Astrocyte (in vitro differentiated cells and primary cell): Measurements from ENCODE around the gene PSME3IP1. TPM values are rescaled to one million over a fixed set of nuclear protein-coding genes. Genes with fewer than 3 reads are reported as not detected.

Source experiments
- DNase-seq: peaks from one replicate; pipeline ENCODE4 v3.0.0-alpha.2; 2010; ENCODE audit warnings: low read depth
- FAIRE-seq: peaks from 2 replicates; lab custom pipeline; 2011; peaks lifted over from hg19 to GRCh38; lab: Jason Lieb, UNC
- H2AFZ ChIP-seq: 2 replicates; pipeline ENCODE4 v1.6.0; 2012; ENCODE audit warnings: low read depth, low read length, inconsistent platforms
- H3K27ac ChIP-seq: 2 replicates; pipeline ENCODE4 v1.5.1; 2011; ENCODE audit warnings: low read depth, low read length, inconsistent platforms
- H3K27me3 ChIP-seq: 2 replicates; pipeline ENCODE4 v1.6.0; 2011; ENCODE audit warnings: low read length, inconsistent platforms; ENCODE audit not compliant: insufficient read depth
- H3K36me3 ChIP-seq: 2 replicates; pipeline ENCODE4 v1.5.1; 2011; ENCODE audit warnings: low read length, inconsistent platforms; ENCODE audit not compliant: insufficient read depth
- H3K4me1 ChIP-seq: 2 replicates; pipeline ENCODE4 v1.5.1; 2011; ENCODE audit warnings: low read length, inconsistent platforms; ENCODE audit not compliant: insufficient read depth
- H3K4me2 ChIP-seq: 2 replicates; pipeline ENCODE4 v1.6.0; 2012; ENCODE audit warnings: low read length, inconsistent platforms
- H3K4me3 ChIP-seq: 2 replicates; pipeline ENCODE4 v1.5.1; 2011; ENCODE audit warnings: low read depth, mild to moderate bottlenecking, low read length, inconsistent platforms; ENCODE audit not compliant: insufficient read depth
- H3K79me2 ChIP-seq: 2 replicates; pipeline ENCODE4 v1.6.0; 2012; ENCODE audit warnings: mild to moderate bottlenecking, low read length, inconsistent platforms; ENCODE audit not compliant: insufficient read depth
- H3K9ac ChIP-seq: 2 replicates; pipeline ENCODE4 v1.6.0; 2012; ENCODE audit warnings: mild to moderate bottlenecking, low read length, inconsistent platforms
- H3K9me3 ChIP-seq: 2 replicates; pipeline ENCODE4 v1.5.1; 2012; ENCODE audit warnings: low read depth, mild to moderate bottlenecking, low read length, inconsistent platforms; ENCODE audit not compliant: insufficient read depth
- H4K20me1 ChIP-seq: 2 replicates; pipeline ENCODE4 v1.6.0; 2012; ENCODE audit warnings: low read length, inconsistent platforms; ENCODE audit not compliant: insufficient read depth
- H3K27ac Mint-ChIP-seq: one replicate; pipeline ENCODE4 v1.8.0; 2021; ENCODE audit warnings: mild to moderate bottlenecking, mixed read lengths; ENCODE audit not compliant: unreplicated experiment
- H3K27me3 Mint-ChIP-seq: one replicate; pipeline ENCODE4 v1.8.0; 2021; ENCODE audit warnings: low read depth, mixed read lengths; ENCODE audit not compliant: unreplicated experiment
- H3K36me3 Mint-ChIP-seq: one replicate; pipeline ENCODE4 v1.8.0; 2021; ENCODE audit warnings: low read depth, mixed read lengths; ENCODE audit not compliant: unreplicated experiment
- H3K4me1 Mint-ChIP-seq: one replicate; pipeline ENCODE4 v1.8.0; 2021; ENCODE audit warnings: low read depth, mixed read lengths; ENCODE audit not compliant: unreplicated experiment
- H3K4me3 Mint-ChIP-seq: one replicate; pipeline ENCODE4 v1.8.0; 2021; ENCODE audit warnings: mild to moderate bottlenecking, moderate library complexity, mixed read lengths; ENCODE audit not compliant: unreplicated experiment
- H3K9me3 Mint-ChIP-seq: one replicate; pipeline ENCODE4 v1.8.0; 2021; ENCODE audit warnings: mild to moderate bottlenecking, mixed read lengths; ENCODE audit not compliant: unreplicated experiment
- CTCF ChIP-seq: IDR thresholded peaks from 2 replicates; pipeline ENCODE4 v1.5.1; 2011; ENCODE audit warnings: low read depth, mild to moderate bottlenecking, inconsistent platforms, low read length, moderate library complexity; ENCODE audit not compliant: insufficient read depth
- EZH2 ChIP-seq: IDR thresholded peaks from 2 replicates; pipeline ENCODE4 v1.6.1; 2012; ENCODE audit warnings: mild to moderate bottlenecking, low read length, inconsistent platforms; ENCODE audit not compliant: insufficient read depth
- total RNA-seq: library from RNA; stranded (reverse); gene quantifications from 2 replicates; pipeline ENCODE4 v1.2.1, GENCODE V29; 2021

Gene PSME3IP1
- total RNA-seq, 1 donor from 2014 or later = 78.8 TPM

DNA sequence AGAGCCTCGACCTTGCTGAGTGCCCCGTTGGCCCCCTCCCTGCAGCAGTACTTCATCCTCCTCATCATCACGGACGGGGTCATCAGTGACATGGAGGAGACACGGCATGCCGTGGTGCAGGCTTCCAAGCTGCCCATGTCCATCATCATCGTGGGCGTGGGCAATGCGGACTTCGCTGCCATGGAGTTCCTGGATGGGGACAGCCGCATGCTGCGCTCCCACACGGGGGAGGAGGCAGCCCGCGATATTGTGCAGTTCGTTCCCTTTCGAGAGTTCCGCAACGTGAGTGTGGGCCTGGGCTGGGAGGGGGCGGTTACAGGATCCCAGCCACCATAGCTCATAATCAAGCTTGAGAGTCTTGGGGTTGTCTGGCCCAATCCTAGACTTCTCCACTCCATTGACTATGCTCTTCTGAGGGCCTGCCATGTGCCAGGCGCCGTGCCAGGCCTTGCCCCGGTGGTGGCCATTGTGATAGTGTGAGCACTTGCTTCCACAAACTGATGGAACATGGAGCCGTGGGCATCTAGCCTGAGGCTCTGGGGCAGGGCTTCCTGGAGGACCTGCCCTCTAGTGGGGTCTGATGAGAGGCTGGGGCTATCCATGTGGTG lies 39.7 kb downstream of the PSME3IP1 start:
- Histone ChIP-seq H3K27ac (no peak overlapping the region), H3K9ac (no peak overlapping the region), H3K27me3 (no peaks in the 10 kb centered on the region), H3K4me2 (no peak overlapping the region), H3K79me2 (no peaks in the 10 kb centered on the region), H3K36me3 (no peaks in the 10 kb centered on the region), H3K4me3 (no peak overlapping the region), H3K4me1 (peaks cover 12% of the 10 kb centered on the region), H4K20me1 (peaks cover 3% of the 10 kb centered on the region), H2AFZ (no peak overlapping the region), H3K9me3 (no peaks in the 10 kb centered on the region)
- H3K27me3 Mint-ChIP-seq = peaks cover 3% of the 10 kb centered on the region
- FAIRE-seq = no peak
- H3K9me3 Mint-ChIP-seq = peaks cover 2% of the 10 kb centered on the region
- DNase-seq = no peak
- TF ChIP-seq EZH2 (no peak), CTCF (no peak)
- H3K27ac Mint-ChIP-seq = no peak overlapping the region
- no peak overlapping the region for H3K4me3 Mint-ChIP-seq
- H3K36me3 Mint-ChIP-seq = peaks cover 11% of the 10 kb centered on the region
- peaks cover 17% of the 10 kb centered on the region for H3K4me1 Mint-ChIP-seq

DNA sequence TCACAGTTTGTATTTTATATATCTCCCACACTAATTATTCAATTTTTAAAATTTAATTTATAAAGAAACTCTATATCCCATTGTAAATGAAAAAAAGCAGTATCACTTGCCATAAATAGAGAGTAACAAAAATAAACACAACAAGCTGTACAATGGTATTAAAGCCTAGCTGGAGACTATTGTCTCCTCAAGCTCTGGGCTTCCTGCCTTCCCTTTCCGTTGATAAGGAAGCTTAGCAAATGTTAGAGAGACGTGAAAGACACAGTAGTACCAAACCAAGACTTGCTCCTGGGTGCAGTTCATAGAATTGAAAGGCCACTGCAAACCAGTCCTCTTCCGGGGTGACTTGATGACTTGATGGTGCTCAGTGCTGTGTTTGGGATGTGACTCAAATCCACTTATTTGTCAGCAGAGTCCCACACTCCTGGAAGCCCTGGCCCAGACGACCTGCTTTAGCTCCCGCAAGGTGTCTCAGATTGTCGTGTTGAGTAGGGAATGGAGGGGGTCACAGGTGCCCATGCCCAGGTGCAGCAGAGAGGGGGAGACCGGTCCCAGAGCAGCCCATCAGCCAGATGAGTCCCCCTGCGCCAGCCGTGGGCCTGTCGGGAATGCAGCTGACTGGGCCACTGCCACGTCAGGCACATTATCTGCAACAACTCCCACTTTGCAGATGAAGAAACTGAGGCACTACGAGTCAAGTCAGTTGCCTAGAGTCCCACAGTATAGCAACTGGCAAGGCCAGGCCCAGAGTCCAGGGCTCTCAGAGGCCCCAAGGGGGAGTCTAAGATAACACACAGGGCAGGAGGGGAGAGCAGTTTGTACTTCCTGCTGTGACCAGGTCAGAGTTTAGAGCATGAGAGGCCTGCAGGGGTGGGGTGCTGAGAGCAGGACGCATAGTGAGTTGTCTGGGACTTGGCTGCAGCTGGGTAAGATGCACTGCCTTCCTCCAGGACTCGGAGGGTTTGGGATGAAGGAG lies 40.5 kb downstream of the PSME3IP1 start:
- Histone ChIP-seq H3K9me3 (no peaks in the 10 kb centered on the region), H3K79me2 (no peaks in the 10 kb centered on the region), H4K20me1 (peaks cover 3% of the 10 kb centered on the region), H3K9ac (no peak overlapping the region), H3K4me3 (no peak overlapping the region), H3K27me3 (no peaks in the 10 kb centered on the region), H3K27ac (no peak overlapping the region), H2AFZ (no peak overlapping the region), H3K36me3 (no peaks in the 10 kb centered on the region), H3K4me2 (no peak overlapping the region), H3K4me1 (peaks cover 10% of the 10 kb centered on the region)
- Mint-ChIP-seq H3K4me1 (peaks cover 11% of the 10 kb centered on the region), H3K9me3 (peaks cover 2% of the 10 kb centered on the region), H3K27me3 (peaks cover 3% of the 10 kb centered on the region), H3K27ac (no peak overlapping the region), H3K36me3 (peaks cover 9% of the 10 kb centered on the region), H3K4me3 (no peak overlapping the region)
- TF ChIP-seq EZH2 (no peak), CTCF (no peak)
- no peak for DNase-seq
- FAIRE-seq = no peak
